ENCODE results near the gene STIL.
A peak's percentile ranks its signal among the peaks of the same experiment; 100 is the strongest.
"Not testable (repeated sequence)": the region's sequence is repeated elsewhere in the genome, so short reads cannot be mapped to it uniquely, and the experiment has no call there.

Gene STIL

GRCh38 chr1:47317841-47318240, 3.9 kb upstream of the STIL start:
- no peak for DNase-seq

- no peak for DNase-seq
These were observed 4.5 kb downstream of the STIL start for GRCh38 chr1:47309427-47309826.

- no peak for DNase-seq
These were observed 11.5 kb downstream of the STIL start for GRCh38 chr1:47302472-47302871.

- no peak for DNase-seq
These were observed 15.8 kb downstream of the STIL start for GRCh38 chr1:47298025-47298699.

GRCh38 chr1:47295579-47295978, 18.4 kb downstream of the STIL start:
- no peak for DNase-seq

GRCh38 chr1:47294863-47295262, 19.1 kb downstream of the STIL start:
- not testable (repeated sequence) for DNase-seq

GRCh38 chr1:47288116-47288515, 25.8 kb downstream of the STIL start:
- not testable (repeated sequence) for DNase-seq

GRCh38 chr1:47280142-47280541, 33.8 kb downstream of the STIL start:
- DNase-seq, result no peak

GRCh38 chr1:47276850-47277249, 37.1 kb downstream of the STIL start:
- no peak for DNase-seq

- DNase-seq, result not testable (repeated sequence)
These were observed 38.1 kb downstream of the STIL start for GRCh38 chr1:47275811-47276210.

- not testable (repeated sequence) for DNase-seq
These were observed 48.4 kb downstream of the STIL start for GRCh38 chr1:47265529-47265928.

GRCh38 chr1:47262787-47263413, 51.0 kb downstream of the STIL start:
- DNase-seq, result peak; percentile 30

GRCh38 chr1:47257224-47257623, 56.7 kb downstream of the STIL start:
- no peak for DNase-seq

- DNase-seq, result no peak
These were observed 61.2 kb downstream of the STIL start for GRCh38 chr1:47252795-47253194.

- DNase-seq, result no peak
These were observed 61.6 kb downstream of the STIL start for GRCh38 chr1:47252369-47252768.

- DNase-seq, result no peak
These were observed 64.2 kb downstream of the STIL start for GRCh38 chr1:47249755-47250154.

GRCh38 chr1:47244339-47244862, 69.5 kb downstream of the STIL start:
- DNase-seq, result no peak

- DNase-seq, result no peak
These were observed 70.0 kb downstream of the STIL start for GRCh38 chr1:47243910-47244309.

- no peak for DNase-seq
These were observed 72.5 kb downstream of the STIL start for GRCh38 chr1:47241114-47242113.

- no peak for DNase-seq
These were observed 74.9 kb downstream of the STIL start for GRCh38 chr1:47238935-47239592.

GRCh38 chr1:47235806-47236205, 78.1 kb downstream of the STIL start:
- no peak for DNase-seq

GRCh38 chr1:47235241-47235681, 78.7 kb downstream of the STIL start:
- no peak for DNase-seq

- no peak for DNase-seq
These were observed 80.8 kb downstream of the STIL start for GRCh38 chr1:47233186-47233585.

All from CD4-positive, alpha-beta T cell treated with Interleukin-17A for 4 hours (primary cell).